K562 (cell line): Measurements from ENCODE around the gene ATXN1. TPM values are rescaled to one million over a fixed set of nuclear protein-coding genes. Genes with fewer than 3 reads are reported as not detected.

Experiments used
- ATAC-seq: fragments of 200-7000 bp; cut with Tn5 transposase; 3 replicates; pipeline ENCODE4 v1.9.1; 2020; ENCODE audit warnings: moderate library complexity
- BruUV-seq: library from RNA; stranded (reverse); fragments of 400-500 nt; replicated peaks from 2 replicates; lab custom pipeline; 2021; lab: Mats Ljungman, UMichigan
- CTCF ChIA-PET: fragments of 300-600 bp; formaldehyde crosslinking; extraction: SDS; loops from one replicate; lab custom pipeline; 2021; ENCODE audit warnings: low intra/inter-chr PET ratio; lab: Yijun Ruan, JAX
- POLR2A ChIA-PET: fragments of 300-600, 350-650 bp; sonication (Branson Sonifier 250); formaldehyde crosslinking; extraction: SDS; loops from one replicate; lab custom pipeline; 2021; ENCODE audit warnings: antibody characterized with exemption, inconsistent platforms; lab: Yijun Ruan, JAX
- DNase-seq, 4 experiments: peaks; one replicate each; pipeline versions ENCODE4 v3.0.0 to v3.0.0-alpha.2; 2011 to 2018; ENCODE audit warnings: low spot score in 3 of 4, mixed read lengths in 3 of 4; ENCODE audit errors: extremely low read depth in 1 of 4
- FAIRE-seq: peaks from 2 replicates; lab custom pipeline; 2011; peaks lifted over from hg19 to GRCh38; lab: Jason Lieb, UNC
- H2AFZ ChIP-seq: 2 replicates; pipeline ENCODE4 v1.6.0; 2011; ENCODE audit warnings: low read depth, low read length, control low read depth, inconsistent platforms
- H3K27ac ChIP-seq: fragments of 200-600 bp; 3 replicates; pipeline ENCODE4 v1.8.0; 2011; ENCODE audit warnings: low read depth, mild to moderate bottlenecking, control low read depth, inconsistent platforms, low read length, moderate library complexity, mixed read lengths; ENCODE audit errors: extremely low read depth
- H3K27me3 ChIP-seq, 2 experiments: fragments of 300-600 bp in 1 of 2; 2 replicates in 1 of 2; 3 replicates in 1 of 2; pipeline versions ENCODE4 v1.6.0 to v1.8.0; 2011; ENCODE audit warnings: inconsistent platforms in 2 of 2, low read length in 2 of 2, mild to moderate bottlenecking in 1 of 2, mixed read lengths in 1 of 2, moderate library complexity in 1 of 2; ENCODE audit not compliant: control insufficient read depth in 2 of 2, insufficient read depth in 2 of 2
- H3K36me3 ChIP-seq: fragments of 300-600 bp; 3 replicates; pipeline ENCODE4 v1.8.0; 2011; ENCODE audit warnings: mild to moderate bottlenecking, low read length, inconsistent platforms; ENCODE audit not compliant: control insufficient read depth, insufficient read depth
- H3K4me1 ChIP-seq, 2 experiments: fragments of 200-600 bp in 1 of 2; replicated peaks in 1 of 2; 2 replicates in 1 of 2; 3 replicates in 1 of 2; pipeline versions ENCODE4 v1.5.1 to v1.8.0; 2011; ENCODE audit warnings: inconsistent platforms in 2 of 2, low read length in 2 of 2, mild to moderate bottlenecking in 1 of 2, mixed read lengths in 1 of 2, moderate library complexity in 1 of 2; ENCODE audit not compliant: control insufficient read depth in 2 of 2, insufficient read depth in 2 of 2
- H3K4me2 ChIP-seq: 2 replicates; pipeline ENCODE4 v1.6.1; 2011; ENCODE audit warnings: low read length, control low read depth, inconsistent platforms, mixed read lengths; ENCODE audit not compliant: insufficient read depth
- H3K4me3 ChIP-seq: fragments of 200-600 bp; sonication (generic), shearing (Covaris generic); 2 replicates; pipeline ENCODE4 v1.5.1; 2016; ENCODE audit warnings: control low read depth, inconsistent platforms
- H3K79me2 ChIP-seq: fragments of 200-600 bp; 3 replicates; pipeline ENCODE4 v1.8.0; 2011; ENCODE audit warnings: low read length, inconsistent platforms; ENCODE audit not compliant: control insufficient read depth, insufficient read depth
- H3K9ac ChIP-seq, 2 experiments: 2 replicates each; pipeline versions ENCODE4 v1.6.0 to v1.6.1; 2011; ENCODE audit warnings: low read depth in 2 of 2, low read length in 2 of 2, control low read depth in 1 of 2, inconsistent platforms in 1 of 2, mild to moderate bottlenecking in 1 of 2, mixed read lengths in 1 of 2; ENCODE audit not compliant: insufficient read depth in 1 of 2
- H3K9me1 ChIP-seq: one replicate; pipeline ENCODE4 v1.6.0; 2011; ENCODE audit warnings: inconsistent platforms, mild to moderate bottlenecking, low read length, moderate library complexity; ENCODE audit not compliant: control insufficient read depth, insufficient read depth
- H3K9me3 ChIP-seq: replicated peaks from 2 replicates; pipeline ENCODE4 v1.5.1; 2011; ENCODE audit warnings: low read depth, low read length, inconsistent platforms; ENCODE audit not compliant: control insufficient read depth, insufficient read depth
- H4K20me1 ChIP-seq: replicated peaks from 2 replicates; pipeline ENCODE4 v1.6.1; 2011; ENCODE audit warnings: low read length, inconsistent platforms, mixed read lengths; ENCODE audit not compliant: control insufficient read depth, insufficient read depth
- BCOR ChIP-seq: fragments of 450-650 bp; IDR thresholded peaks from 2 replicates; pipeline ENCODE4 v1.6.1; 2016
- CHCHD3 ChIP-seq: fragments of 250-450 bp; sonication (Bioruptor Pico); IDR thresholded peaks from 2 replicates; pipeline ENCODE4 v2.1.2; 2022; ENCODE audit warnings: mild to moderate bottlenecking
- HDAC1 ChIP-seq, 2 experiments: fragments of 450-650 bp; IDR thresholded peaks; 2 replicates each; pipeline ENCODE4 v1.6.1; 2016 to 2017; ENCODE audit warnings: inconsistent platforms in 1 of 2, mild to moderate bottlenecking in 1 of 2, moderate library complexity in 1 of 2
- MTA1 ChIP-seq: fragments of 450-650 bp; IDR thresholded peaks from 2 replicates; pipeline ENCODE4 v1.6.1; 2017; ENCODE audit warnings: borderline replicate concordance
- RBM25 ChIP-seq: fragments of 200-400 bp; formaldehyde crosslinking; IDR thresholded peaks from 2 replicates; pipeline ENCODE4 v1.6.1; 2018; ENCODE audit warnings: low read length, low read depth, moderate library complexity; ENCODE audit not compliant: severe bottlenecking
- ZNF124 ChIP-seq: sonication (generic); formaldehyde crosslinking; IDR thresholded peaks from 2 replicates; pipeline ENCODE4 v1.8.1; 2022; ENCODE audit warnings: missing genetic modification reagents
- ZNF146 ChIP-seq: IDR thresholded peaks from one replicate; pipeline ENCODE4 v1.6.1; 2018; ENCODE audit warnings: missing compliant biosample characterization; ENCODE audit not compliant: unreplicated experiment
- ZNF785 ChIP-seq: fragments of 250-450 bp; sonication (Bioruptor Pico); IDR thresholded peaks from 2 replicates; pipeline ENCODE4 v1.4.0; 2020; ENCODE audit warnings: mild to moderate bottlenecking
- WGBS: fragments of 100-300 bp; shearing (Covaris generic); methylation state at CpG from one replicate; pipeline ENCODE4 v1.1.6; 2016; ENCODE audit warnings: low coverage, mixed read lengths; ENCODE audit not compliant: insufficient coverage; ENCODE audit errors: missing lambda C conversion rate; 5-methylcytosine and 5-hydroxymethylcytosine counted together
- in situ Hi-C: fragments of 300-500 bp; cut with MboI; formaldehyde crosslinking; loops from 4 replicates; pipeline ENCODE4 v1.15.0; 2018; ENCODE audit warnings: inconsistent platforms, mixed read lengths
- intact Hi-C: fragments of 100-400 bp; cut with micrococcal nuclease; formaldehyde crosslinking; loops from 2 replicates; pipeline ENCODE4 v1.14.2; 2022
- polyA plus RNA-seq, 8 experiments: library from polyadenylated mRNA; depleted of rRNA in 4 of 8; stranded (reverse) in 5 of 8; unstranded in 3 of 8; fragments of >200 nt; fragmentation: Nextera tagmentation in 2 of 8; fragmentation: Illumina TruSeq in 1 of 8; extraction: Ambion mirVana in 2 of 8; extraction: Trizol in 1 of 8; gene quantifications; 2 replicates each; pipeline versions ENCODE4 v1.2.1 to v1.2.3, GENCODE V29; 2011 to 2014; ENCODE audit warnings: inconsistent platforms in 1 of 8, missing spikeins in 1 of 8
- total RNA-seq, 7 experiments: library from RNA; depleted of rRNA in 6 of 7; stranded (reverse); fragments of >200 nt in 6 of 7; fragmentation: Illumina TruSeq in 2 of 7; extraction: Trizol in 2 of 7; gene quantifications; 2 replicates each; pipeline versions ENCODE4 v1.2.1 to v1.2.3, GENCODE V29; 2011 to 2021; ENCODE audit warnings: low replicate concordance in 1 of 7

The ATXN1 gene
- total and polyA plus RNA-seq, 9 of the 15 experiments (the other 6 are each of a cell fraction or from before 2014, with no cell fraction given), result under 0.01 to 1.2 (median 0.58) TPM

DNA sequence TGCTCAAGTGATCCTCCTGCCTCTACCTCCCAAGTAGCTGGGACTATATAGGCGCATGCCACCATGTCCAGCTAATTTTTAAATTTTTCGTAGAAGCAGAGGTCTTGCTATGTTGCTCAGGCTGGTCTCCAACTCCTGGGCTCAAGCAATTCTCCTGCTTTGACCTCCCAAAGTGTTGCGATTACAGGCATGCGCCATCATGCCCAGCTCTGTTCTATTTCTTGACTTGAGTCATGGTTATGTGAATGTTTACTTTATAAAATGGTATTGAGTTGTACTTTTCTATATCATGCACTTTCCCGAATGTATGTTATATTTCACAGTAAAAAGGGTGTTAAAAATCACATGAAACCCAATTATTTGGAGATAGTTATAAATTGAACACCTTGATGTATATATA is 17.3 kb upstream of the ATXN1 start:
- WGBS, result 16% methylated on average over 5 of the region's 5 CpGs
- Histone ChIP-seq H4K20me1 (no peaks in the 10 kb centered on the region), H3K4me1 (no peaks in the 10 kb centered on the region; a peak in 1 of 5 replicates), H2AFZ (no peak overlapping the region), H3K9me1 (no peaks in the 10 kb centered on the region), H3K9ac (no peak overlapping the region), H3K27ac (no peak overlapping the region), H3K4me2 (no peak overlapping the region), H3K4me3 (no peak overlapping the region), H3K27me3 (no peaks in the 10 kb centered on the region), H3K36me3 (no peaks in the 10 kb centered on the region), H3K9me3 (no peaks in the 10 kb centered on the region), H3K79me2 (no peaks in the 10 kb centered on the region)
- ATAC-seq (no peak), FAIRE-seq (peak; percentile 6), DNase-seq (no peak)
- TF ChIP-seq ZNF124 (CRISPR knock-in tag) (no peak), CHCHD3 (CRISPR knock-in tag) (no peak), ZNF785 (CRISPR knock-in tag) (no peak), HDAC1 (IDR thresholded peaks at IDR 0.05) (no peak)
- in situ Hi-C loops (no loop called here), intact Hi-C loops (no loop called here)
- POLR2A ChIA-PET, result no interaction called here
- BruUV-seq, result no TSS peak
- CTCF ChIA-PET, result no interaction called here

GRCh38 chr6:16777794-16778193 is 16.5 kb upstream of the ATXN1 start:
- in situ Hi-C loops, result no loop called here
- no peak overlapping the region for H3K4me2 ChIP-seq
- POLR2A ChIA-PET, result no interaction called here
- WGBS, result 11% methylated on average over 5 of the region's 5 CpGs
- H3K27ac ChIP-seq, result no peak overlapping the region
- H3K4me3 ChIP-seq, result no peak overlapping the region
- H3K27me3 ChIP-seq, result no peaks in the 10 kb centered on the region
- H3K9ac ChIP-seq, result no peak overlapping the region
- intact Hi-C loops, result no loop called here
- no peak for DNase-seq
- BruUV-seq, result no TSS peak
- no peak for FAIRE-seq
- H4K20me1 ChIP-seq, result no peaks in the 10 kb centered on the region
- no peaks in the 10 kb centered on the region; a peak in 1 of 5 replicates for H3K4me1 ChIP-seq
- no peak for ATAC-seq
- CTCF ChIA-PET, result interaction anchor here (0.5 kb wide), 1 partner anchor 537 kb away, joined by 3 read pairs; no protein-coding TSS in a partner anchor
- no peaks in the 10 kb centered on the region for H3K9me1 ChIP-seq
- H3K79me2 ChIP-seq, result no peaks in the 10 kb centered on the region
- no peaks in the 10 kb centered on the region for H3K36me3 ChIP-seq
- no peak overlapping the region for H2AFZ ChIP-seq
- no peaks in the 10 kb centered on the region for H3K9me3 ChIP-seq
- no peak for TF ChIP-seq MTA1
- peak; percentile 3 for TF ChIP-seq RBM25
- peak; percentile 63 for TF ChIP-seq ZNF146 (CRISPR knock-in tag)
- peak; percentile 46; the same call in 1 of the 2 replicates for TF ChIP-seq BCOR
